ENCODE results near the gene FUBP3.

FUBP3 gene

GRCh38 chr9:130632081-130632710 is 52.8 kb downstream of the FUBP3 start:
- Histone ChIP-seq H3K9me3 (ENCODE audit: insufficient read depth, low read length) (no peaks in the 10 kb centered on the region), H3K4me3 (ENCODE audit: insufficient read depth, low read length, poor library complexity, severe bottlenecking) (no peak overlapping the region), H3F3A (ENCODE audit: insufficient read depth) (peaks cover 3% of the 10 kb centered on the region; the same call in 1 of the 2 replicates), H3K79me2 (ENCODE audit: insufficient read depth, low read length) (no peaks in the 10 kb centered on the region), H3K36me3 (ENCODE audit: low read length) (no peaks in the 10 kb centered on the region), H3K4me2 (ENCODE audit: low read depth, low read length, poor library complexity, severe bottlenecking) (no peak overlapping the region), H3K27me3 (ENCODE audit: low read length) (no peaks in the 10 kb centered on the region), H4K20me1 (ENCODE audit: low read depth, low read length) (no peaks in the 10 kb centered on the region), H3K27ac (ENCODE audit: low read depth, low read length) (no peak overlapping the region), H3K9ac (ENCODE audit: low read length) (no peak overlapping the region), H2AFZ (ENCODE audit: low read depth, low read length, severe bottlenecking) (no peak overlapping the region), H3K9me2 (replicated peaks; ENCODE audit: insufficient read depth, low read length) (no peaks in the 10 kb centered on the region)
- no peak for TF ChIP-seq EZH2phosphoT487 (conservative IDR thresholded peaks at IDR 0.05; ENCODE audit: low read length)
- no peak for TF ChIP-seq CTCF (IDR thresholded peaks at IDR 0.05; ENCODE audit: insufficient read depth, low read length, poor library complexity, severe bottlenecking)

GRCh38 chr9:130632841-130633240 is 53.5 kb downstream of the FUBP3 start:
- Histone ChIP-seq H3F3A (ENCODE audit: insufficient read depth) (peaks cover 6% of the 10 kb centered on the region; the same call in 1 of the 2 replicates), H3K4me2 (ENCODE audit: low read depth, low read length, poor library complexity, severe bottlenecking) (no peak overlapping the region), H3K9me2 (replicated peaks; ENCODE audit: insufficient read depth, low read length) (no peaks in the 10 kb centered on the region), H3K27ac (ENCODE audit: low read depth, low read length) (no peak overlapping the region), H3K4me3 (ENCODE audit: insufficient read depth, low read length, poor library complexity, severe bottlenecking) (no peak overlapping the region), H2AFZ (ENCODE audit: low read depth, low read length, severe bottlenecking) (no peak overlapping the region), H3K36me3 (ENCODE audit: low read length) (no peaks in the 10 kb centered on the region), H4K20me1 (ENCODE audit: low read depth, low read length) (no peaks in the 10 kb centered on the region), H3K9me3 (ENCODE audit: insufficient read depth, low read length) (no peaks in the 10 kb centered on the region), H3K27me3 (ENCODE audit: low read length) (no peaks in the 10 kb centered on the region), H3K9ac (ENCODE audit: low read length) (no peak overlapping the region), H3K79me2 (ENCODE audit: insufficient read depth, low read length) (no peaks in the 10 kb centered on the region)
- TF ChIP-seq EZH2phosphoT487 (conservative IDR thresholded peaks at IDR 0.05; ENCODE audit: low read length), result no peak
- TF ChIP-seq CTCF (IDR thresholded peaks at IDR 0.05; ENCODE audit: insufficient read depth, low read length, poor library complexity, severe bottlenecking), result no peak

- no peaks in the 10 kb centered on the region for H3K9me3 ChIP-seq (ENCODE audit: insufficient read depth, low read length)
- H3F3A ChIP-seq (ENCODE audit: insufficient read depth), result peaks cover 6% of the 10 kb centered on the region; the same call in 1 of the 2 replicates
- no peaks in the 10 kb centered on the region for H4K20me1 ChIP-seq (ENCODE audit: low read depth, low read length)
- no peaks in the 10 kb centered on the region for H3K9me2 ChIP-seq (replicated peaks; ENCODE audit: insufficient read depth, low read length)
- no peak overlapping the region for H2AFZ ChIP-seq (ENCODE audit: low read depth, low read length, severe bottlenecking)
- no peak overlapping the region for H3K9ac ChIP-seq (ENCODE audit: low read length)
- H3K27me3 ChIP-seq (ENCODE audit: low read length), result no peaks in the 10 kb centered on the region
- H3K4me2 ChIP-seq (ENCODE audit: low read depth, low read length, poor library complexity, severe bottlenecking), result no peak overlapping the region
- H3K4me3 ChIP-seq (ENCODE audit: insufficient read depth, low read length, poor library complexity, severe bottlenecking), result no peak overlapping the region
- no peaks in the 10 kb centered on the region for H3K36me3 ChIP-seq (ENCODE audit: low read length)
- no peak overlapping the region for H3K27ac ChIP-seq (ENCODE audit: low read depth, low read length)
- TF ChIP-seq EZH2phosphoT487 (conservative IDR thresholded peaks at IDR 0.05; ENCODE audit: low read length) (no peak), CTCF (IDR thresholded peaks at IDR 0.05; ENCODE audit: insufficient read depth, low read length, poor library complexity, severe bottlenecking) (no peak)
- no peaks in the 10 kb centered on the region for H3K79me2 ChIP-seq (ENCODE audit: insufficient read depth, low read length)
Measured at GRCh38 chr9:130633336-130634190, 54.2 kb downstream of the FUBP3 start.

All from SU-DHL-6 (cell line).